HL-60 (cell line): ENCODE results near the gene SRSF12.
"Not testable (repeated sequence)": the region's sequence is repeated elsewhere in the genome, so short reads cannot be mapped to it uniquely, and the experiment has no call there.

Experiments
- DNase-seq, 2 experiments: peaks; one replicate each; pipeline ENCODE4 v3.0.0-alpha.2; 2010 to 2020; ENCODE audit warnings: low read depth in 1 of 2, low spot score in 1 of 2
- H3K27ac ChIP-seq: fragments of 250-450 bp; sonication (Bioruptor Pico); replicated peaks from 2 replicates; pipeline ENCODE4 v1.5.1; 2020; ENCODE audit warnings: mild to moderate bottlenecking, moderate library complexity
- H3K27me3 ChIP-seq: fragments of 250-450 bp; sonication (Bioruptor Pico); 2 replicates; pipeline ENCODE4 v1.5.1; 2021; ENCODE audit warnings: mild to moderate bottlenecking, moderate library complexity; ENCODE audit not compliant: insufficient read depth, poor library complexity, severe bottlenecking
- H3K4me3 ChIP-seq: replicated peaks from 2 replicates; pipeline ENCODE4 v1.5.1; 2011; ENCODE audit warnings: mild to moderate bottlenecking, control low read depth, low read length; ENCODE audit not compliant: insufficient read depth
- GABPA ChIP-seq: IDR thresholded peaks from 2 replicates; pipeline ENCODE4 v1.6.1; 2012; ENCODE audit warnings: low read depth
- POLR2AphosphoS5 ChIP-seq: IDR thresholded peaks from 2 replicates; pipeline ENCODE4 v1.6.1; 2012; ENCODE audit warnings: low read depth
- SPI1 ChIP-seq: IDR thresholded peaks from 2 replicates; pipeline ENCODE4 v1.6.1; 2012; ENCODE audit warnings: low read depth, mild to moderate bottlenecking, borderline replicate concordance
- TF ChIP-seq, protein P1 (sequence below): IDR thresholded peaks from one replicate; pipeline ENCODE4 v1.5.1; 2011; ENCODE audit warnings: low read length, control low read depth, inconsistent platforms; ENCODE audit not compliant: insufficient read depth
- TF ChIP-seq, protein P2 (sequence below): IDR thresholded peaks from 2 replicates; pipeline ENCODE4 v1.6.1; 2012; ENCODE audit warnings: low read depth; ENCODE audit not compliant: insufficient replicate concordance

The SRSF12 gene

DNA sequence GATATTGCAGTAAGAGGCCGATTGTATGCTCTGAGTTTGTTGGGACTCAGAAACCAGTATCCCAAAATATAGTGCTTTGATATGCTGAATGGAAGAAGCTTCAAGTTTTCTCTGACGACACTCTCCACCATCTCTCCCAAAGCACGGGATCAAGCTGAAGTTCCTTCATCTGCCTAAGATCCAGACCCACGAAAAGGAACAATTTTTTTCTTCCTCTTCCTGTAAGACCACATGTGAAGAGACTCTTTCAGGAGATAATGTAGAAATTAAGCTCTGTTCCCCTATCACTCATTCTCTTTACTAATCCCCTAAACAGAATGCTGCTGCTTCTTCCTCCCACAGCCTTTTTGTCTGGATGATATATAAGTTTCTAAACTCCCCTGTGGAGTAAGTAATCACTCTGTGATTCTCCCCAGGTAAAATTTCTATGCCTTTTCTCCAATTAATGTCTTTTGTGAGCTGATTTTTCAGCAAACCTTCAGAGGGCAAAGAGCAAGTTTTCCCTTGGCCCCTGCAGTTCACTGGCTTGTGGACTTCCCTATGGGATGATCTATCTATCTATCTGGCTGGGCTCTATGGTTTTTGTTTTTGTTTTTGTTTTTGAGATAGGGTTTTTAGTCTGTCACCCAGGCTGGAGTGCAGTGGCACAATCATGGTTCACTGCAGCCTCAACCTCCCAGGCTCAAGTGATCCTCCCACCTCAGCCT lies 50.8 kb downstream of the SRSF12 start:
- TF ChIP-seq, protein P1, sequence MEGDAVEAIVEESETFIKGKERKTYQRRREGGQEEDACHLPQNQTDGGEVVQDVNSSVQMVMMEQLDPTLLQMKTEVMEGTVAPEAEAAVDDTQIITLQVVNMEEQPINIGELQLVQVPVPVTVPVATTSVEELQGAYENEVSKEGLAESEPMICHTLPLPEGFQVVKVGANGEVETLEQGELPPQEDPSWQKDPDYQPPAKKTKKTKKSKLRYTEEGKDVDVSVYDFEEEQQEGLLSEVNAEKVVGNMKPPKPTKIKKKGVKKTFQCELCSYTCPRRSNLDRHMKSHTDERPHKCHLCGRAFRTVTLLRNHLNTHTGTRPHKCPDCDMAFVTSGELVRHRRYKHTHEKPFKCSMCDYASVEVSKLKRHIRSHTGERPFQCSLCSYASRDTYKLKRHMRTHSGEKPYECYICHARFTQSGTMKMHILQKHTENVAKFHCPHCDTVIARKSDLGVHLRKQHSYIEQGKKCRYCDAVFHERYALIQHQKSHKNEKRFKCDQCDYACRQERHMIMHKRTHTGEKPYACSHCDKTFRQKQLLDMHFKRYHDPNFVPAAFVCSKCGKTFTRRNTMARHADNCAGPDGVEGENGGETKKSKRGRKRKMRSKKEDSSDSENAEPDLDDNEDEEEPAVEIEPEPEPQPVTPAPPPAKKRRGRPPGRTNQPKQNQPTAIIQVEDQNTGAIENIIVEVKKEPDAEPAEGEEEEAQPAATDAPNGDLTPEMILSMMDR = no peak
- no peak for TF ChIP-seq GABPA
- TF ChIP-seq, protein P2, sequence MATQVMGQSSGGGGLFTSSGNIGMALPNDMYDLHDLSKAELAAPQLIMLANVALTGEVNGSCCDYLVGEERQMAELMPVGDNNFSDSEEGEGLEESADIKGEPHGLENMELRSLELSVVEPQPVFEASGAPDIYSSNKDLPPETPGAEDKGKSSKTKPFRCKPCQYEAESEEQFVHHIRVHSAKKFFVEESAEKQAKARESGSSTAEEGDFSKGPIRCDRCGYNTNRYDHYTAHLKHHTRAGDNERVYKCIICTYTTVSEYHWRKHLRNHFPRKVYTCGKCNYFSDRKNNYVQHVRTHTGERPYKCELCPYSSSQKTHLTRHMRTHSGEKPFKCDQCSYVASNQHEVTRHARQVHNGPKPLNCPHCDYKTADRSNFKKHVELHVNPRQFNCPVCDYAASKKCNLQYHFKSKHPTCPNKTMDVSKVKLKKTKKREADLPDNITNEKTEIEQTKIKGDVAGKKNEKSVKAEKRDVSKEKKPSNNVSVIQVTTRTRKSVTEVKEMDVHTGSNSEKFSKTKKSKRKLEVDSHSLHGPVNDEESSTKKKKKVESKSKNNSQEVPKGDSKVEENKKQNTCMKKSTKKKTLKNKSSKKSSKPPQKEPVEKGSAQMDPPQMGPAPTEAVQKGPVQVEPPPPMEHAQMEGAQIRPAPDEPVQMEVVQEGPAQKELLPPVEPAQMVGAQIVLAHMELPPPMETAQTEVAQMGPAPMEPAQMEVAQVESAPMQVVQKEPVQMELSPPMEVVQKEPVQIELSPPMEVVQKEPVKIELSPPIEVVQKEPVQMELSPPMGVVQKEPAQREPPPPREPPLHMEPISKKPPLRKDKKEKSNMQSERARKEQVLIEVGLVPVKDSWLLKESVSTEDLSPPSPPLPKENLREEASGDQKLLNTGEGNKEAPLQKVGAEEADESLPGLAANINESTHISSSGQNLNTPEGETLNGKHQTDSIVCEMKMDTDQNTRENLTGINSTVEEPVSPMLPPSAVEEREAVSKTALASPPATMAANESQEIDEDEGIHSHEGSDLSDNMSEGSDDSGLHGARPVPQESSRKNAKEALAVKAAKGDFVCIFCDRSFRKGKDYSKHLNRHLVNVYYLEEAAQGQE = no peak
- no peak for TF ChIP-seq POLR2AphosphoS5
- no peak for TF ChIP-seq SPI1
- Histone ChIP-seq H3K27ac (peak overlapping the region; percentile 66), H3K4me3 (no peak overlapping the region), H3K27me3 (no peaks in the 10 kb centered on the region)
- DNase-seq = peak in 1 of 2 experiments; percentile 48

DNA sequence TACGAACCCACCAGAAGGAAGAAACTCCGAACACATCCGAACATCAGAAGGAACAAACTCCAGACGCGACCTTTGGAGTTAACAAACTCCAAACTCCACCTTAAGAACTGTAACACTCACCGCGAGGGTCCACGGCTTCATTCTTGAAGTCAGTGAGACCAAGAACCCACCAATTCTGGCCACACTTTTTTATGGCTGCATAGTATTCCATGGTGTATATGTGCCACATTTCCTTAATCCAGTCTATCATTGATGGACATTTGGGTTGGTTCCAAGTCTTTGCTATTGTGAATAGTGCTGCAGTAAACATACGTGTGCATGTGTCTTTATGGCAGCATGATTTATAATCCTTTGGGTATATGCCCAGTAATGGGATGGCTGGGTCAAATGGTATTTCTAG lies 51.8 kb downstream of the SRSF12 start:
- H3K27me3 ChIP-seq, DNase-seq, H3K4me3 ChIP-seq, H3K27ac ChIP-seq: not testable (repeated sequence)

DNA sequence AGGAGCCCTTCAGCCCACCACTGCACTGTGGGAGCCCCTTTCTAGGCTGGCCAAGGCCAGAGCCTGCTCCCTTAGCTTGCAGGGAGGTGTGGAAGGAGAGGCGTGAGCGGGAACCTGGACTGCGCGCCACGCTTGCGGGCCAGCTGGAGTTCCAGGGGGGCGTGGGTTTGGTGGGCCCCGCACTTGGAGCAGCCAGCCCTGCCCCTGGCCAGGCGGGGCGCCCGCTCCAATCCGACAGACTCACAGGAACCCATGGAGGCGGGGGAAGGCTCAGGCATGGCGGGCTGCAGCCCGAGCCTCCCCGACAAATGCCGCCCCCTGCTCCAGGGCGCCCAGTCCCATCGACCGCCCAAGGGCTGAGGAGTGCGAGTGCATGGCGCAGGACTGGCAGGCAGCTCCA lies 52.9 kb downstream of the SRSF12 start:
- H3K27me3 ChIP-seq, H3K4me3 ChIP-seq, DNase-seq, H3K27ac ChIP-seq: not testable (repeated sequence)

DNA sequence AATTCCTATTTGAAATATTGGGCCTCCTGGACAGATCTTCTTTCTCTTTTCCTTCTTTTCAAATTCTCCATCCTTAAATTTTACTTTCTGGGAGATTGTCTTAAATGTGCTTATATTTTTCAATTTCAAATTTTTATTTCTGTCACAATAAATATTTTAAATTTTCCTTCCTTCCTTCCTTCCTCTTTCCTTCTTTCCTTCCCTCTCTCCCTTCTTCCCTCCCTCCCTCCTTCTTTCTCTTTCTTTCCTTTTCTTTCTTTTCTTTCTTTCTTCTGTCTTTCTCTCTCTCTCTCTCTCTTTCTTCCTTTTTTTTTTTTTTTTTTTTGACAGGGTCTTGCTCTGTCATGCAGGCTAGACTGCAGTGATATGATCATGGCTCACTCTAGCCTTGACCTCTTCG lies 54.0 kb downstream of the SRSF12 start:
- no peak overlapping the region for H3K4me3 ChIP-seq
- H3K27me3 ChIP-seq = no peaks in the 10 kb centered on the region
- no peak for DNase-seq
- no peak overlapping the region for H3K27ac ChIP-seq
- TF ChIP-seq, protein P1 = no peak
- TF ChIP-seq GABPA (no peak), POLR2AphosphoS5 (no peak), SPI1 (no peak)
- TF ChIP-seq, protein P2 = no peak

DNA sequence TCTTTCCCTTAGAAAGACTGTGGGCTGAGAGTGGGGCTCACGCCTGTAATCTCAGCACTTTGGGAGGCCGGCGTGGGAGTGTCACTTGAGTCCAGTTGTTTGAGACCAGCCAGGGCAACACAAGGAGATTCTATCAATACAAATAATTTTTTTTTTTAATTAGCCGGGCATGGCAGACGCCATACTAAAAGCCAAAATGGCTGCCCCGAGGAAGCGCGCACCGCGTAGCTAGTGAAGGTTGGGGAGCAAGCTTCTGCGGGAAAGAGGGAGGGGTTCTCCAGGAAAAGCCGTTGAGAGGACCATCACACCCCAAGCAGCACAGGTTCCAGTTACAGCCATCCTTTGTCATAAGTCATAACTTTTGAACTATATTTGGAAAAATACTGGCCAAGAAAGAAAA lies 58.6 kb downstream of the SRSF12 start:
- no peak overlapping the region for H3K27ac ChIP-seq
- no peak for DNase-seq
- no peak overlapping the region for H3K4me3 ChIP-seq
- no peaks in the 10 kb centered on the region for H3K27me3 ChIP-seq
- TF ChIP-seq, protein P2 = no peak
- TF ChIP-seq, protein P1 = no peak
